GM18499 (cell line): ENCODE data around the gene NTM.
"Not testable (repeated sequence)": the region's sequence is repeated elsewhere in the genome, so short reads cannot be mapped to it uniquely, and the experiment has no call there.

Source experiments
- ATAC-seq: cut with Tn5 transposase; IDR thresholded peaks from one replicate; pipeline ENCODE4 v1.9.1; 2021; ENCODE audit warnings: moderate number of reproducible peaks; ENCODE audit not compliant: insufficient read depth, unreplicated experiment

The NTM gene

DNA sequence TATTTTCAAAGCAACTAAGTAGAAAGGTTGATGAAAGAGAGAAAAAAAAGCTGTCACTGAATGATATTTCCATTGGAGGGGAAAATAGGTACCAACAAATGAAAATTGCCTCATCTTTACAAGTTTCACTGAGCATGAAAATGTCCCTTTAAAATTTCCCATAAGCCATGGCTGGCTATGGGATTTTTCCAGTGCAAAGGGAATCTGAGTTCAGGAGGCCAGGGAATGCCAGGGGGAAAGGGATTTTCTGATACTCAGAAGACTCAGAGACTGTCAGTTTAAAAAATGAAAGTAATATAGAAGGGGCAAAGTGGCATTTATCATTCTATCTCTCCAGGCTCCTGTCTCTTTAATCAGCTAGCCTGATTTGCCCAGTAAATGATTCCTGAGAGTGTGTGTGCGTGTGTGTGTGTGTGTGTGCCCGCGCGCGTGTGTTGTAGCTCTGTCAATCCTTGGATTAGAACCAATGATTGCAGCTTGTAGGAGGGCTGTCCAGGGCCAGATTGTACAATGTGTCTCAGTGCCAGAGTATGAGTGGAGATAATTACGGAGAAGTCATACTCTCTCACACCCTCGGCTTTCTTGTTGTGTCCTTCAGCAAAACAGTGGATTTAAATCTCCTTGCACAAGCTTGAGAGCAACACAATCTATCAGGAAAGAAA is at the start of gene NTM:
Gene NTM, plus strand, starts transcription at position 526 of the 662 bp plus-strand sequence.
- no peak for ATAC-seq

DNA sequence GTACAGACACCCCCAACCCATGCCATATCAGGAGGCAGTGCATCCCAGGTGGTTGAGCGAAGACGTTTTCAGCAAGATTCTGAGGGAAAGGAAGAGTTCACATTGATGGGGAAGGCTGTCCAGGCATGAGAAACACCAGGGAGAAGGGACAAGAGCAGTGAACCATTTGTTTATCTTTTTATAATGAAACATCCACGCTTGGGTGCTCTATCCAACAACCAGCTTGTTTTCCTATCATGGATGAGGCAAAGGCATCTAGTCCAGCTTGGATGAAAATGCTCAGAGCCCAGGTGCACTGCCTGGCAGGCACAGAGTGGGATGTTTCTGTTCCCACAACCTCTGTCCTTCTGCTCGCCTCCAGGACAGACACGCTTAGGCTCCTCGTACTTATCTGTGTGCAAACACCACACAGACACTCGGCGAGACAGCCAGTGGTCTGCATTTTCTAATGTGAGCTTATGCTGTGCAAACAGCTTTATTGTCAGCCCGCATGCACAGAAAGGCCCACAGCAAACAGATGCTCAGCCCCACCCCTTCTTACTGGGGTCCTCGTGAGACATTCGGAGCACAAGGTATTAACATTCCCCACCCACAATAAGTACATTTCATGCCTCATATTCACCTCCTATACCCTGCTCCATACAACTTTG is 45.4 kb upstream of the NTM start:
- ATAC-seq = no peak

DNA sequence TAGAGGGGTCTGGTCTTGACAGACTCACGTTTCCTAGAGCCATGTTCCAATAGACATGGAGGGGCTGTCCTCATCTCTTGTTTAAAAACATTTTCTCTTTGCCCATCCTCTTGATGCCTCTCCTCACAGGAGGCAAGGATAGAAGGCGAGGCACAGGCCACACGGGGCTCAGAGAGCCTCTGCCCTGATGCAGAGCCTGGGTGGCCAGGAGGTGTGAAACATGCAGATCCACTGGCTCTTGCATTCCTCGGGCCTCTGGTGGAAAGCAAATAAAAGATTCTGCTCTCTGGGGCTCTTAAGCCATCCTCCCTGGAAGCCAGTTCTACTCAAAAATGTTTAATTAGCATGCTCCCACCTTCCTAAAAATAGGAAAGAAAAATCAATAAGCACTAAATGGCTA is 43.6 kb upstream of the NTM start:
- ATAC-seq = no peak

DNA sequence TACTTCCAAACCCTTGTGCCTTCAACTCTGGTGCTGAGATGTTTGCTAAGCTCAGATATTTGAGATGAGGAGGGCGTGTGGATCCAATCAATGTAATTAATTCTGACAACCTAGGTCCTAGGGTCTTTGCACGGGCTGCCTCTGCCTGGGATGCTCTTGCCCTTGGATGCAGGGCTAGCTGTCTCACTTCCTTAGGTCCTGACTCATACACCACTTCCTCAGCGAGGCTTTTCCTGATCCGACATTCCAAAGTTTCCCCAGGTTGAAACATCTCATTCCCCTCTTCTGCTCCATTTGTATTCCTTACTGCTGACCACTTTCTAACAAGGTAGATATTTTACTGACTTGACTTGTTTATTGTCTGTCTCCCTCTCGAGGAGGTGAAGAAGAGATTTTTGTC is 43.0 kb upstream of the NTM start:
- no peak for ATAC-seq

DNA sequence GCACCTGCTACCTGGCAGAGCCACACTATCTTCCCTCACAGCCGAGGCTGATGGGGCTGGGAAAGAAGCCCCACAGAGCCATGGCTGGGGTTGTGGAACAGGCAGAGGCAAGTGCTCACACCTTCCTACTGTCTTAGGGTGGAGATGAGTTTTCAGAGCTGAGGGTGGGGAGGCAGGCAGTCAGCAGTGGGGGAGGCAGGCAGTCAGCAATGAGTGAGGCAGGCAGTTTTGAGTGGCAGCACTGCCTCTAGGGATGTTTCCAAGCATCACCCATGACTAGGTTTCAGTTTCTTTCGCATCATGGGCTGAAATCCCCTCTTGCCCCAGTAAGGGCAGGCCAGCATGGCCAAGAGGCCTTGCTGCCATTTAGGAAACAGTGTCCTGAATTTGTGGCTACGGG is 41.6 kb upstream of the NTM start:
- no peak for ATAC-seq

DNA sequence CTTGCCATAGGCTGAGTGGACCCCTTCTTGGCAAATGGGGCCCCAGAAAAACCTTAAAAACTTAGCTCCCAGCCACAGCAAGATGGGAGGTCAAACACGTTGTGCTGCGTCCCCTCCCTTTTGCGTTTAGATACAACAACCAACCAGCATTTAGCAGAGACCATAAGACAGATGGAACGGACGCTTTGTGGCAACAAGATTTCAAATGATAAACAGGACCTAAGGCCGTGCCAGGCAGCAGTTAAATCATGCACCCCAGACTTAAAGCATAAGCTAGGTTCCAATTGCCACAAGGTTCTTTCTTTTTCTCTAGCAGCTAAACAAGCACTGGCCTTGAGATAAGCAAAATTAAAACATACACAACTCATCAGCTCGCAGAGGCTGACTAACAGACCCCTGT is 39.4 kb upstream of the NTM start:
- ATAC-seq = no peak

DNA sequence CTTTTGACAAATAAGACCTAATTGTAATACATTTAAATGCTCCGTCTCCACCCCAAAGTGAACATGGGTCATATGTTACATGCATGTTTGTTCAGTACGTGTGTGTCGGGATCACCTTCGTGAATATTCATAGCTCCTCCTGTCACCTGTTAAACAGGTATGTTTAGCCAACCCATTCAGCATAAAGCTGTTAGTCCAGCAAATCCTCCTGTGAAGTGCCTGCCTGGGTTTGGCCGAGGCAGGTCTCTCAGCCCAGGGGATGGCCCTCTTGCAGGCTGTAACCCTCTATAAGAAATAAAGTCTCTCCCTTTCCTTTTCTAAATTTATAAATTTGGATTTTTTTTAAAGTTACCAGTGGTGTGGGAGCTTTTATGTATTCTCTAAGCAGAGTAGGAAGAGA is 38.9 kb upstream of the NTM start:
- ATAC-seq = no peak

DNA sequence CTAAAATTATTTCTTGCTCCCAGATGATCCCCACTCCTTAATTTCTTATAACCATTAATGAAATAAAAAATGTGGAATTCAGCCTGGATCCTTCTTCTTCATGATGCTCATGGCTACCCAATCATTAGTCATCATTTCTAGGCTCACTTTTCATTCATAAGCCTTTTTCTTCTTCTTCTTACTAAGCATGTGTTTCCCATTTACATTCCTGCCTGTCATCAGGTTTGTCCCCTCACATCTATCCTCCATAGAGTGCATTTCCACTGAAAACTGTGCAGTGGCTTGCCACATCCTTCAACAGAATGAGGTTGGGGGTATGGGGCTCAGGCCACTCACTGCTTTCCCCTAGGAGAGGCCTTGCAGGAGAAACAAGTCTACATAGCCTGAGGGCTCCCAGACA is 35.8 kb upstream of the NTM start:
- ATAC-seq = no peak

DNA sequence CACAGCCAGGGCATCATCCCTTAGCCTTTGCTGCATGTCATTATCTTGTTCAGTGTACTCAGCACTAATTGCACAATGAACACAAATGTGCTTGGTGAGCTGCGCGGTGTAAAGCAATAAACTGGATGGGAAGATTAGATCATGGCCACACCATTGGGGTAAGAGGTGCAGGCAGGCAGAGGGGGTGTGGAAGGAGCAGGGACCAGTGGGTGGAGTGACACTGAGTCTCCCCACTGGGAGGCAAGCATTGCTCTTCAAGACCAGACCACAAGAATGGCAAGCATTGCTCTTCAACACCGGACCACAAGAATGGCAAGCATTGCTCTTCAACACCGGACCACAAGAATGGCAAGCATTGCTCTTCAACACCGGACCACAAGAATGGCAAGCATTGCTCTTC is 28.5 kb upstream of the NTM start:
- ATAC-seq = not testable (repeated sequence)

DNA sequence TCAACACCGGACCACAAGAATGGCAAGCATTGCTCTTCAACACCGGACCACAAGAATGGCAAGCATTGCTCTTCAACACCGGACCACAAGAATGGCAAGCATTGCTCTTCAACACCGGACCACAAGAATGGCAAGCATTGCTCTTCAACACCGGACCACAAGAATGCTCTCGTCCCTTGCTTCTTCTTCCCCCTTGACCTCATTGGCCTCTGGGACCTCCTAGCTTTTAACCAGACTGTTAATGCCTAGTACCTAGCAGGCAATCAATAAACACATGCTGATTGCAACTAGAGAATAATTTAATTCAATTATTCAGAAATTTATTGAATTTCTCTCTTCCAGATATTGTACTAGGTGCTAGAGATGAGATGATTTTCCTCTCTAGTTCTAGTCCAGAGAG is 28.0 kb upstream of the NTM start:
- ATAC-seq = not testable (repeated sequence)

DNA sequence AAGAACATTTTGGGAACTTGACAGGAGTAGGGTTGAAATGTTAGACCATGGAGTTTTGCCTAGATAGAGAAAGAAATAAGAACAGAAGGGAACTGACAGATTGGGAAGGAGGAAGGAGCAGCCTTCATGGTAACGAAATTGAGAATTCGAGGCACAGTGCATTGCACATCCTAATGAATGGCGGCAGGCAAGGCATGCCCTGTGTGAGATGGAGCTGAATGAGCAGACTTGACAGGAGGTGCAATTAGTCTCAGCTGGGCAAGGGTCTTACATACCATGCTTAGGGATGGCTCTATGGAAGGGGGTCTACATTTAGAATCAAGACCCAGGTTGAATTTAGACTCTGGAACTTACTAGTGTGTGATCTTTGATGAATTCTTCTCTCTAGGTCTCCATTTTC is 25.0 kb upstream of the NTM start:
- ATAC-seq = no peak

DNA sequence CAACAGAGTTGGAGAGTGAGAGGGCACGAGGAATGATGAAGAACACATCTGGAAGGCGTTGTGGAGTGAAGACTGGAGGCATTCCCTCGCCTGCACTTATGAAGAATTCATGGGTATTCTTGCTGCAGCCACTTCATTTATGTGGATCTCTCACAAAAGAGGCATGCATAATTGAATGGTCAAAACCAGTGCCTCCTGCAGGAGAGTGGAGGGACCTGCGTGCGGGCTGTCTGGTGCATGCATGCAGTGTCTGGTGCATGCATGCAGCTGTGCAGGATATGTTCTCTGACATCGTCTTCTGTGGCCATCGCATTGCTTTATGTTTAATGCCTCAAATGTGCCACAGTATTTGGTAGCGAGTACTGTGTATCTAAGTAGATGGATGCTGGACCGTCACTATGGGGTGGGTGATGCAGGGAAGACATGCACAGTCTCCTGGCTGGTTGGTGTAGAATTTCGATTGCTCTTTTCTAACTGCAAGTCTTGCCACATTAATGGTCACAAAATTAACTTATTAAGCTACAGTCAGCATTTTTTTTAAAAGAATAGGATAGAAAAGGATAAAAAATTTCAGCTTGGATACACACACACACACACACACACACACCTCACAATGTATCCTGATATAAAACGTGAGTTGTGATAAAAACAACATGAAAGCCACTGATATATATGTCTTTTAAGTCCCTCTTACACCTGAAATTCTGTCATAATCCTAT is 20.9 kb upstream of the NTM start:
- no peak for ATAC-seq

DNA sequence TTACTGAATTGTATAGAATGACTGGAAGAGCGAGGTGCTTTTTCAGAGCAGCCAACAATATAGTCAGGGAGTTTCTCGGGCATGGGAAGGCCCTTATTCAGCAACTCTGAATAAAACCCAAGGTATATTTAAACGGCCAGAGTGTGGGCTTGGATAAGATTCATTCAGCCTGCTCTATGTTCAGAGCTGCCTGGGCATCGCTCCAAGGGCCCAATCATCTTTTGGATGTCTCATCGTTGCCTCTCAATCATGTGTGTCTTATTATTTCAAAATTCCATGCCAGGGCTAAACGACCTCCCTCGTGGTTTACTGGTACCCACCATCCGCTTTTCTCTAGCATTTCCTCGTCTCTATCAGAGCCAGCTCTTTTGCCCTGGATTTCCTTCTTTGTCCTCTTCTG is 19.5 kb upstream of the NTM start:
- no peak for ATAC-seq

DNA sequence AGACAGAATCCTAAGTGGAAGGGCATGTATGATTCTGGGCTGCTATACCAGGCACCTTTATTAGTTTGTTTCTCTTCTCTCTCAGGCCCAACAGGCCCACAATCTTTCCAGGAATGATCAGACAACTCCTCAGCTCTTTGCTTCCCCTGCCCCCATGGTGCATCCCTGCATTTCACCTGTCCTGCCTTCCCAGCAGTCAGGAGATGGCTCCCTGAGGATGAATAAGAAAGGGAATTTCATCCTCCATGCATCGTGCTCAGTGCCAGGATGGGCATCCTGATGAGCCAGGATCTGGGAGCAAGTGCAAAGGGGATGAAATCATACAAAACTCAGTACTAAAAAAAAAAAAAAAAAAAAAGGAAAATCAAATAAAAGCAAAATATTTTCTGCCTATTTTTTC is 18.6 kb upstream of the NTM start:
- no peak for ATAC-seq

DNA sequence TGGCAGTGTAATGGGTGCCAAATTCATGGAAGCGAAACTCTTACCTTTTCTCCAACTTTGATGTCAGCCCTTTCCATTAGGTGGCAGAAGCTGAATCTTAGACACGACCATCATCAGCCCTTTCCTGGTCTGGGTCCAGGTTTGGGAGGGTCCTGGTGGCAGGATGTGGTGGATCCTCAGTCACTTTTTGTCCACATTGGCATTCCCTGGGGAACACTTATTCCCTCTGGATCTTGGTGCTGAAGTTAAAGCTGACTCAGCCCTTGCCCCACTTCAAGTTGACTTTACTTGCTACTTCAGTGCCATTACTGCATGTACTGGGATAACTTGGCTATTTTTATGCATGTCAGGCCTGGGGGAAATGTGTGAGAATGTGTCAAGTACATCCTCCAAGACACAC is 16.6 kb upstream of the NTM start:
- ATAC-seq = no peak

DNA sequence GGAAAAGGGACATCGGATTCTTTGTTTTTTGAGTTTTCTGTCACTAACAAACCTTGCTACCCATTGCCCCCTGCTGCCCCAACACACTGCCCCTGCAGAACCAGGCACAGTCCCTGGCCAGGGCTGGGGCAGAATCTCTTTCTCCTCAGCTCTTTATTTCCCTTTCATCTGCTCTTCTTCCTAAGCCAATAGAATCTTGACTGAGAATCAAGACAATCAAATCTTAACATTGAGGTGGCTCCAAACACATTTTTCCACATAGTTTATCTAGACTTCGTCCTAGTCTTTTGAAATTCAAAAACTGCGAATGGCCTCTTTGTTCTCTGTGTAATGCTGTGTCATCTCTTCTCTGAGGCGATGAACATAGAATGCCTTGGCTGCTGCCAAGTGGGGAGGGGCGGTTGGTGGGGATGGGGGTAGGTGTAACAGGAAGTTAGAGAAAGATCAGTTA is 16.1 kb upstream of the NTM start:
- ATAC-seq = no peak

DNA sequence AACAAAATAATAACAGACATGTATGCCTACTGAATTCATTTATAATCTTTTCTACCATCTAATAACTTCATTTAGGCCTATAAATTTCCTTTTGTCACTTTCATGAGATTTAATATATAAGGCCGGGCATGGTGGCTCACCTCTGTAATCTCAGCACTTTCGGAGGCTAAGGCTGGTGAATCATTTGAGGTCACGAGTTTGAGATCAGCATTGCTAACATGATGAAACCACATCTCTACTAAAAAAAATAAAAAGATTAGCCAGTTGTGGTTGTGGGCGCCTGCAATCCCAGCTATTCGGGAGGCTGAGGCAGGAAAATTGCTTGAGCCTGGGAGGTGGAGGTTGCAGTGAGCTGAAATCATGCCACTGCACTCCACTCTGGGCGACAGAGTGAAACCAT is 14.2 kb upstream of the NTM start:
- ATAC-seq = no peak

DNA sequence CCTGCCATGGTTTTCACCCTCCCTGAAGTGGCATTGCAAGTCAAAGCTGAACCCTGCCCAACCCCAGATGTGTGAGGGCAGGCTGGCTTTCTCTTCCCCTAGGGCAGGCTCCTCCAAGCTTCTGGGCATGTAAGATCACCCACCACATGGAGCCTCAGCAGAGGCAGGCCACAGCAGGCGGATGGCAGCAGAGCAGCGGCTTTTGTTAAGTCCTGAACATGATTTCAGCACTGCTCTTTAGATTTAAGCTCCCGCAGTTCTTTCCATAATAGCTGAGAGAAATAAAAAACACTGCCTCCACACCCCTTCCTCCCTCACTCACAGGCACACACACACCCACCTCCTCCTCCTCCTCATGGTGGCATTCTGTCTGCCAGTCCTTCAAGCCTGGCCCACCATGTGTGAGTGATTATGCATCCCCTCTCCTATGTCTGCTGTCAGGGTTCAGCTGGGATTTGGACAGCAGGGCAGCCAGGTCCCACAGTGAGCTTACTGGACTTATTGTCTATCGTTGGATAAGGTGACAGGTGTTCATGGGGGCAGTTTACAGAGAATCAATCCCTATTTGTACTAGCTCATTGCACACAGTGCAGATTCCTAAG is 5.0 kb upstream of the NTM start:
- no peak for ATAC-seq

DNA sequence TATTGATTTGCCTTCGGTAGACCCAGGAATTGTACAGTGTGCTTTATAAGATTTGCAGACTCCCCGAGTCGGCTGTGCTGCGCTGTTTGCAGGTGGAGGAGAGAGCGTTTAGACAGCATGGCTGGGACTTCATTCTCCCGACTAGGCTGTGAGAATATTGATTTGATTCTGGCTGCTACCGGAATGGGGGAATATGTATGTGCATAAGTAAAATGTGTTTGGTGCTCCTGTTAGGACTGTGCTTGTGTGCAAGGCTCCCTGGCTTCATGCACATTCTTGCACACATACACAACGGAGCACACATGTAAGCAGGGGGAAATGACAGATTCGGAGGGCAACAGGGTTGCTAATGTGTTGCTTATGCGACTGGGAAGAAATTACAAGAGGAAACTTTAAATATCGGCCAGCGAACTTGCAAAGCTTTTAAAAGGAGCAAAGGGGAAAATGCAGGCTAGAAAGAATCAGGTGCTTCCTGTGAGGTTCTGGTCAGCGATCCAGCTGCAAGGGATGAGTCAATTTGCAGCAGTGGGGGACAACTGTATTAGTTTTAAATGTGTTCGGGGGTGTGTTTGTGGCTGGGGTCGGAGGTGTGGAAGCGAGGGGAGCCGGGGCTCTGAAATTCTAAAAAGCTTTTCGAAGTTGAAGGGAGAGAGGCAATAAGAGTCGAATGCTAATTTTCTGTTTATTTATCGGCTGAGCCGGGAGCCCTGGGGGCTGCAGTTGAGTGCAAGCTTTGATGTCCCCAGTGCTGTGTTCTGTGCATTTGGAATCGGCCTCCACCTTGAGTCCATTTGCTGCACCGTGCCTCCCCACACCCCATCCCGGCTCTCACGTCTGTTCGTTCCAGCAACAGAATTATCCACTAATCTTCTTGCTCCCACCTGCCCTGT is 731 bp downstream of the NTM start:
- no peak for ATAC-seq

DNA sequence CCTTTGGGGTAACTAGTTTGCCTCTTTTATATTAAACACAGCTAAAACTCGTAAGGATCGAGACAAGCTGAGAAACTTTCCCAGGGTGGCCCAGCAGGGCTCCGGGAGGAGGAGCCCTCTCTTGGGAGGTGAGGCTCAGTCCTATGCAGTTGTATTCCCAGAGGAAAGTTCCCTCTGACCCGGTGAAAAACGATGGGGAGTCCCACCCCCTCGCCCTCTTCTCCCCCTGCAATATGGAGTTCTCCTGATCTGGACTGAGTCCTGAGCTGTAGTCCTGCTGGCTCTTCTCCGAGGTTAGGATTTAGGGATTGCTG is 1.3 kb downstream of the NTM start:
- no peak for ATAC-seq
